ENCODE data around the gene ACTR10. TPM values are rescaled to one million over a fixed set of nuclear protein-coding genes. Genes with fewer than 3 reads are reported as not detected.
A peak's percentile ranks its signal among the peaks of the same experiment; 100 is the strongest.
"Not testable (repeated sequence)": the region's sequence is repeated elsewhere in the genome, so short reads cannot be mapped to it uniquely, and the experiment has no call there.

ACTR10 gene
- total RNA-seq, 1 donor from 2014 or later, result 55.7 TPM

DNA sequence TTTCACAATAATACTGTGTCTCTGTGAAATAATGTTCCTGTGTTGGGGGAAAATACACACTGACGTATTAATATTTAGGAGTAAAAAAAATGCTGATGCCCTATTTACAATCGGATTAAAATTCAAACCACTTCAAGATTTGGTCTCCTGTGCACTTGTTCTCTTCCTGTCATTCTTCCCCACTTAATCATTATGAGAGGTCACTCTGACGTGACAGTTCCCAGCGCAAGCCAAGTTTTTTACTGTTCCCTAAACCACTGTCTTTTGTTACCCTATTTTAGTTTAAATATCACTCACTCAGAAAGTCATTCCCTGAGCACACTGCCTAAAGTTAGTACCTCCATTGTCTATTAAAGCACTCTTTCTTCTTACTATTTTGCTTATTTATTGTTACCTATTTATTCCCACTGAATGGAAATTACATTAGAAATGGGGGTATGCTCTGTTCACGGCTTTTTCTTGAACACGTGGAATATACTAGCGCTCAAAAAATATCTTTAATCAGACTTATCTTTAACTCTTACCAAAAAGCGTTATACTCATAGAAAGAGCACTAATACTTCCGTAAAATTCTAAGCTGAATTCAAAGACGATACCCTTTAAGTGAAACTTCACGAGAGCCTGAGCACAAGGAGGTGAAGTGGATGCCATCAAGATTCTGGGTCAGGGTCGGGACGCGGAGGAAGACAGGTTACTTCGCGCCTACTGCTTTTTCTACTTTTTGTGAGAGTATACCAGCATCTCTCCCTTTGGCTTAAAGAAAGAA is 44.0 kb downstream of the ACTR10 start:
- no peak for DNase-seq (ENCODE audit: low read depth, low spot score)
- Mint-ChIP-seq H3K4me3 (peak overlapping the region; percentile 100), H3K4me1 (peaks cover 47% of the 10 kb centered on the region), H3K9me3 (no peaks in the 10 kb centered on the region), H3K27me3 (ENCODE audit: low read depth) (peaks cover 3% of the 10 kb centered on the region), H3K27ac (ENCODE audit: unreplicated experiment) (peak overlapping the region; percentile 81), H3K36me3 (ENCODE audit: low read depth) (peaks cover 3% of the 10 kb centered on the region)
- TF ChIP-seq, protein P1, sequence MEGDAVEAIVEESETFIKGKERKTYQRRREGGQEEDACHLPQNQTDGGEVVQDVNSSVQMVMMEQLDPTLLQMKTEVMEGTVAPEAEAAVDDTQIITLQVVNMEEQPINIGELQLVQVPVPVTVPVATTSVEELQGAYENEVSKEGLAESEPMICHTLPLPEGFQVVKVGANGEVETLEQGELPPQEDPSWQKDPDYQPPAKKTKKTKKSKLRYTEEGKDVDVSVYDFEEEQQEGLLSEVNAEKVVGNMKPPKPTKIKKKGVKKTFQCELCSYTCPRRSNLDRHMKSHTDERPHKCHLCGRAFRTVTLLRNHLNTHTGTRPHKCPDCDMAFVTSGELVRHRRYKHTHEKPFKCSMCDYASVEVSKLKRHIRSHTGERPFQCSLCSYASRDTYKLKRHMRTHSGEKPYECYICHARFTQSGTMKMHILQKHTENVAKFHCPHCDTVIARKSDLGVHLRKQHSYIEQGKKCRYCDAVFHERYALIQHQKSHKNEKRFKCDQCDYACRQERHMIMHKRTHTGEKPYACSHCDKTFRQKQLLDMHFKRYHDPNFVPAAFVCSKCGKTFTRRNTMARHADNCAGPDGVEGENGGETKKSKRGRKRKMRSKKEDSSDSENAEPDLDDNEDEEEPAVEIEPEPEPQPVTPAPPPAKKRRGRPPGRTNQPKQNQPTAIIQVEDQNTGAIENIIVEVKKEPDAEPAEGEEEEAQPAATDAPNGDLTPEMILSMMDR (conservative IDR thresholded peaks at IDR 0.05), result no peak

DNA sequence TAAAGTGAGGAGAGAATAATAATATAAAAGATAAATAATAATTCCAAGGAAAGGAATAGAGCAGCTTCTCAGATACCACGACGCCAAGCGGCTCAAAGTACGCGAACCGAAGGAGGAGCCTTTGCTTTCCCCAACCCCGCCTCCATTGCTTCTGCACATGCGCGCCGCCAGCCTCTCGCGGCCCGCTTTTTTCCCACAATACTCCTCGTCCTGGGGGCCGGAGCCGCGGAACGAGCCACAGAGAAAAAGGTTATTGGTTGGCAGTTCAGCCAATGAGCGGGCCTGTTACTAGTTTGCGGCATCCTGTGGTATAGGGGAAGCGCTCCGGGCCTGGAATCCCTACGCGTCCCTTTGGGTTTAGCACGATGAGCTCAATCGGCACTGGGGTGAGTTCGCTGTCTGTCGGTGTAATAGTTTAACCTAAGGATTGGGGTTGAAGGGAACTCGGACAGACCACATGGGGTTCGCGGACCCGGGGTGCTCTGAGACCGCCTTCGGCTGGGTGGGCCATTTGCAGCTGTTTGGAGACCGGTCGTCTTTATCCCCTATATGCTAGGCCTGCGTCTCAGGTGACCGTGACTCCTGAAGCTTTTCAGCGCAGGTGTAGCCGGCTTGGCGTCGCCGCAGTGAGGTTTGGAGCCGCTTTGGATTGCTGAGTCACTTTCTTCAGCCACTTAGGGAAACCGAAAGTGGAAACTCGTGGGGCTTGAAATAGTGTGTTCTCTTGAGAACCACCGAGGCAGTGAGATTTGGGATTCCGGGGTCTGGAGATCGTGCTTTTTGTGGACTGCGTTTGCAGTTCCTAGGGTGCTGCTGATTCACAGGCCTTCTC is 44.8 kb downstream of the ACTR10 start, which contains the start of gene PSMA3:
PSMA3 (plus strand) TSS at position 288 of the 832 bp plus-strand sequence; CDS start at position 366, 78 bp downstream.
- peak; percentile 94 for DNase-seq (ENCODE audit: low read depth, low spot score)
- Mint-ChIP-seq H3K9me3 (no peaks in the 10 kb centered on the region), H3K27me3 (ENCODE audit: low read depth) (peaks cover 3% of the 10 kb centered on the region), H3K4me1 (peaks cover 47% of the 10 kb centered on the region), H3K36me3 (ENCODE audit: low read depth) (peaks cover 2% of the 10 kb centered on the region), H3K4me3 (peak within 1 kb of the TSS; percentile 100), H3K27ac (ENCODE audit: unreplicated experiment) (peak within 1 kb of the TSS; percentile 99)
- TF ChIP-seq, protein P1 (conservative IDR thresholded peaks at IDR 0.05), result no peak

DNA sequence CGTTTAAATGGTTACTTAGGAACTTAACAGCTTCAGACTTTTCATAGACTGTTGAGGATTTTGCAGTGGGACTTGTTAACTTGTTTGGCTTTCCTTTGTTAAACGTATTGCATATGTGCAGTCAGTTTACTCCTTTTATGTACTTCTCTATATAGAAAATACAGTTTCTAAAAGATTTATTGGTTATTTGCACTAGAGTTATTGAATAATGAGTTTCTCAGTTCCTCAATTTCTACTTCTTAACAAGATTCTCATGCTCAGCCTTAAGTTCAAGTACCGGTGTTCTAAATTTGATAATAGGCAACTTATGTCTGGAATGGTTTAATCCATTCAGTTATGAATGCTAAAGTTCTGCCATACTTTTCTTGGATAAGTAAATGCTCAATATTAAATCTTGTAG is 45.6 kb downstream of the ACTR10 start:
- Mint-ChIP-seq H3K36me3 (ENCODE audit: low read depth) (no peaks in the 10 kb centered on the region), H3K9me3 (no peaks in the 10 kb centered on the region), H3K27ac (ENCODE audit: unreplicated experiment) (peak overlapping the region; percentile 99), H3K4me3 (peak overlapping the region; percentile 100), H3K27me3 (ENCODE audit: low read depth) (no peaks in the 10 kb centered on the region), H3K4me1 (peaks cover 47% of the 10 kb centered on the region)
- DNase-seq (ENCODE audit: low read depth, low spot score), result no peak
- TF ChIP-seq, protein P1 (conservative IDR thresholded peaks at IDR 0.05), result no peak

DNA sequence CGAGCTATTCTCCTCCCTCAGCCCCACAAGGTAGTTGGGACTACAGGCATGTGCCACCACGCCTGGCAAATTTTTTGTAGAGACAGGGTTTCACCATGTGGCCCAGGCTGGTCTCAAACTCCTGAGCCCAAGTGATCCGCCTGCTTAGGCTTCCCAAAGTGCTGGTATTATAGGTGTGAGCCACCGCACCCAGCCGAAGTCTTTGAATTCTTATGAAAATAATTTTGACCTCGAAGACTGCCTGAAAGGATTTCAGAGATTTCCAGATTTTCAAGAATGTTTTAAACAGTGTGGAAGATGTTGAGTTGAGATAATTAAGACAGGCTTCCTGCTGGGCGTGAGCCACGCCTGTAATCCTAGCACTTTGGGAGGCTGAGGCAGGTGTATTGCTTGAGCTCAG is 49.7 kb downstream of the ACTR10 start:
- Mint-ChIP-seq H3K36me3 (ENCODE audit: low read depth) (peaks cover 7% of the 10 kb centered on the region), H3K27me3 (ENCODE audit: low read depth) (no peaks in the 10 kb centered on the region), H3K4me3 (no peak overlapping the region), H3K27ac (ENCODE audit: unreplicated experiment) (no peak overlapping the region), H3K9me3 (no peaks in the 10 kb centered on the region), H3K4me1 (peaks cover 28% of the 10 kb centered on the region)
- no peak for DNase-seq (ENCODE audit: low read depth, low spot score)
- TF ChIP-seq, protein P1 (conservative IDR thresholded peaks at IDR 0.05), result no peak

DNA sequence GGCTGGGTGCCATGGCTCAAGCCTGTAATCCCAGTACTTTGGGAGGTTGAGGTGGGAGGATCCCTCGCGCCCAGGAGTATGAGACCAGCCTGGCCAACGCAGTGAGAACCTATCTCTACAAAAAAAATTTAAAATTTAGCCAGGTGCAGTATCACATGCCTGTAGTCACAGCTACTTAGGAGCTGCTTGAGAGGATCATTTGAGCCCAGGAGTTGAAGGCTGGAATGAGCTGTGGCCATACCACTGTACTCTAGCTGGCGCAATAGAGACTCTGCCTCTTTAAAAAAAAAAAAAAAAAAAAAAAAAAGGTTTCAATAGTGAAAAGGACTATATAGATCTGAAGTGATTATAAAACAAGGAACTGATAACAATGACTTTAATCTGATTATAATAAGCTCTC is 58.2 kb downstream of the ACTR10 start:
- H3K27ac Mint-ChIP-seq (ENCODE audit: unreplicated experiment), result no peak overlapping the region
- no peaks in the 10 kb centered on the region for H3K4me1 Mint-ChIP-seq
- DNase-seq (ENCODE audit: low read depth, low spot score), result no peak
- peaks cover 6% of the 10 kb centered on the region for H3K36me3 Mint-ChIP-seq (ENCODE audit: low read depth)
- H3K9me3 Mint-ChIP-seq, result no peaks in the 10 kb centered on the region
- TF ChIP-seq, protein P1 (conservative IDR thresholded peaks at IDR 0.05), result no peak
- H3K4me3 Mint-ChIP-seq, result no peak overlapping the region
- no peaks in the 10 kb centered on the region for H3K27me3 Mint-ChIP-seq (ENCODE audit: low read depth)

DNA sequence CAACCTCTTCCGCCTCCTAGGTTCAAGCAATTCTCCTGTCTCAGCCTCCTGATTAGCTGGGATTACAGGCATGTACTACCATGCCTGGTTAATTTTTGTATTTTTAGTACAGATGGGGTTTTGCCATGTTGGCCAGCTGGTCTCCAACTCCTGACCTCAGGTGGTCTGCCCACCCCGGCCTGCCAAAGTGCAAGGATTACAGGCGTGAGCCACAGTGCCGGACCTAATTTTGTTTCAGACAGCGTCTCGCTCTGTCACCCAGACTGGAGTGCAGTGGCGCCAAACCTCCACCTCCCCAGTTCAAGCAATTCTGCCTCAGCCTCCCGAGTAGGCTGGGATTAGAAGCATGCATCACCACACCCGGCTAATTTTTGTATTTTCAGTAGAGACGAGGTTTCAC is 62.1 kb downstream of the ACTR10 start:
- H3K27ac Mint-ChIP-seq (ENCODE audit: unreplicated experiment); H3K4me3 Mint-ChIP-seq; H3K4me1 Mint-ChIP-seq; DNase-seq (ENCODE audit: low read depth, low spot score); H3K9me3 Mint-ChIP-seq; H3K36me3 Mint-ChIP-seq (ENCODE audit: low read depth); H3K27me3 Mint-ChIP-seq (ENCODE audit: low read depth): not testable (repeated sequence)
